ENCODE measurements around the gene OR1E2. TPM values are rescaled to one million over a fixed set of nuclear protein-coding genes. Genes with fewer than 3 reads are reported as not detected.

OR1E2 gene
- total and polyA plus RNA-seq, 10 donors: not detected

DNA sequence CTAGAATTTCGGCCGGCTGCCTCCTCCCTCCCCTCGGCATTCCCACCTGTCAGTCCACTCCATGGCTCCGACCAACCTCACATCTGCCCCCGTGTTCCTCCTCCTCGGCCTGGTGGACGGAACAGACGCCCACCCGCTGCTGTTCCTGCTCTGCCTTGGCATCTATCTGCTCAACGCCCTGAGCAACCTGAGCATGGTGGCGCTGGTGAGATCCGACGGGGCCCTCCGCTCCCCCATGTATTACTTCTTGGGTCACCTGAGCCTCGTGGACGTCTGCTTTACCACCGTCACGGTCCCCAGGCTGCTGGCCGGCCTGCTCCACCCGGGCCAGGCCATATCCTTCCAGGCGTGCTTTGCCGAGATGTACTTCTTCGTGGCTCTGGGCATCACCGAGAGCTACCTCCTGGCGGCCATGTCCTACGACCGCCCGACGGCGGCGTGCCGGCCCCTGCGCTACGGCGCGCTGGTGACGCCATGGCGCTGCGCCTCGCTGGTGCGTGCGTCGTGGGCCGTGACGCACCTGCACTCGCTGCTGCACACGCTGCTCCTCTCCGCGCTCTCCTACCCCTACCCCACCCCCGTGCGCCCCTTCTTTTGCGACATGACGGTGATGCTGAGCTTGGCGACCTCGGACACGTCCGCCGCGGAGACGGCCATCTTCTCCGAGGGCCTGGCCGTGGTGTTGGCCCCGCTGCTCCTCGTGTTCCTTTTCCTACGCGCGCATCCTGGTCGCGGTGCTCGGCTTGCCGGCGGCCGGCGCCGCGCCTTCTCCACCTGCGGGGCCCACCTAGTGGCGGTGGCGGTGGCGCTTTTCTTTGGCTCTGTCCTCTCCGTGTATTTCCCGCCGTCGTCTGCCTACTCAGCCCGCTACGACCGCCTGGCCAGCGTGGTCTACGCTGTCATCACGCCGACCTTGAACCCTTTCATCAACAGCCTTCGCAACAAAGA, 47.5 kb downstream of the OR1E2 start, which contains the start of gene OR3A2:
OR3A2 (minus strand) TSS at position 440 of the 948 bp plus-strand sequence.
- Histone ChIP-seq H3K4me1 (peaks cover 0 to 4% (median 0%) of the 10 kb centered on the region in 6 donors), H3K36me3 (no peaks in the 10 kb centered on the region), H3K9me3 (peaks cover 0 to 13% (median 0%) of the 10 kb centered on the region in 8 donors), H3K27me3 (replicated peaks in 1 of 7) (peaks cover 0 to 70% (median 23%) of the 10 kb centered on the region in 7 donors), H3K4me3 (peak within 1 kb of the TSS in 2 of 8 donors; percentile 7 to 55), H3K27ac (no peak within 1 kb of the TSS)
- DNase-seq: no peak
- TF ChIP-seq POLR2AphosphoS5 (IDR thresholded peaks at IDR 0.05) (no peak), POLR2A (IDR thresholded peaks at IDR 0.05) (no peak)
- TF ChIP-seq, protein P1, sequence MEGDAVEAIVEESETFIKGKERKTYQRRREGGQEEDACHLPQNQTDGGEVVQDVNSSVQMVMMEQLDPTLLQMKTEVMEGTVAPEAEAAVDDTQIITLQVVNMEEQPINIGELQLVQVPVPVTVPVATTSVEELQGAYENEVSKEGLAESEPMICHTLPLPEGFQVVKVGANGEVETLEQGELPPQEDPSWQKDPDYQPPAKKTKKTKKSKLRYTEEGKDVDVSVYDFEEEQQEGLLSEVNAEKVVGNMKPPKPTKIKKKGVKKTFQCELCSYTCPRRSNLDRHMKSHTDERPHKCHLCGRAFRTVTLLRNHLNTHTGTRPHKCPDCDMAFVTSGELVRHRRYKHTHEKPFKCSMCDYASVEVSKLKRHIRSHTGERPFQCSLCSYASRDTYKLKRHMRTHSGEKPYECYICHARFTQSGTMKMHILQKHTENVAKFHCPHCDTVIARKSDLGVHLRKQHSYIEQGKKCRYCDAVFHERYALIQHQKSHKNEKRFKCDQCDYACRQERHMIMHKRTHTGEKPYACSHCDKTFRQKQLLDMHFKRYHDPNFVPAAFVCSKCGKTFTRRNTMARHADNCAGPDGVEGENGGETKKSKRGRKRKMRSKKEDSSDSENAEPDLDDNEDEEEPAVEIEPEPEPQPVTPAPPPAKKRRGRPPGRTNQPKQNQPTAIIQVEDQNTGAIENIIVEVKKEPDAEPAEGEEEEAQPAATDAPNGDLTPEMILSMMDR (IDR thresholded peaks at IDR 0.05 in 8 of 11, conservative IDR thresholded peaks at IDR 0.05 in 3 of 11): no peak
- intact Hi-C loops (cut with DNase I; ENCODE audit: low total_unique reads): no loop called here
- WGBS, 5 donors: 32 to 49% (median 38%) methylated on average over 64 to 92 of the region's 92 CpGs

Other genes starting within 250 kb of the OR1E2 start
- not detected for gene OR1A2, start 236.3 kb downstream of the OR1E2 start, total RNA-seq
- gene OR1A2, start 236.3 kb downstream of the OR1E2 start, polyA plus RNA-seq: not detected
- gene OR1A1, start 226.2 kb downstream of the OR1E2 start, total RNA-seq: not detected
- gene OR1A1, start 226.2 kb downstream of the OR1E2 start, polyA plus RNA-seq: not detected
- gene OR3A1, start 135.5 kb downstream of the OR1E2 start, total RNA-seq: under 1 TPM in 1 of 7 donors, not detected in 6; 0.32 TPM
- under 1 TPM in 1 of 3 donors, not detected in 2; 0.16 TPM for gene OR3A1, start 135.5 kb downstream of the OR1E2 start, polyA plus RNA-seq
- 1 to 10 TPM in 1 of 7 donors, under 1 TPM in 2, not detected in 4; 0.23 to 1.6 (median 0.30) TPM for gene OR3A2, start 47.5 kb downstream of the OR1E2 start, total RNA-seq
- not detected for gene OR3A2, start 47.5 kb downstream of the OR1E2 start, polyA plus RNA-seq
- under 1 TPM in 1 of 7 donors, not detected in 6; 0.29 TPM for gene OR1E1, start 35.4 kb downstream of the OR1E2 start, total RNA-seq
- not detected for gene OR1E1, start 35.4 kb downstream of the OR1E2 start, polyA plus RNA-seq
- under 1 TPM in 2 of 7 donors, not detected in 5; 0.60 to 0.85 TPM for gene OR3A3, start 22.5 kb downstream of the OR1E2 start, total RNA-seq
- gene OR3A3, start 22.5 kb downstream of the OR1E2 start, polyA plus RNA-seq: not detected
- under 1 TPM in 1 of 7 donors, not detected in 6; 0.54 TPM for gene SPATA22, start 38.0 kb upstream of the OR1E2 start, total RNA-seq
- under 1 TPM; 0.22 to 0.80 (median 0.24) TPM for gene SPATA22, start 38.0 kb upstream of the OR1E2 start, polyA plus RNA-seq
- 10 to 100 TPM in 1 of 7 donors, 1 to 10 TPM in 6; 1.4 to 10.8 (median 7.0) TPM for gene ASPA, start 42.2 kb upstream of the OR1E2 start, total RNA-seq
- gene ASPA, start 42.2 kb upstream of the OR1E2 start, polyA plus RNA-seq: 1 to 10 TPM in 1 of 3 donors, under 1 TPM in 2; 0.86 to 1.6 (median 0.93) TPM
- gene TRPV3, start 124.0 kb upstream of the OR1E2 start, total RNA-seq: 1 to 10 TPM in 5 of 7 donors, under 1 TPM in 2; 0.32 to 2.0 (median 1.2) TPM
- under 1 TPM; 0.13 to 0.45 (median 0.20) TPM for gene TRPV3, start 124.0 kb upstream of the OR1E2 start, polyA plus RNA-seq
- gene TRPV1, start 175.6 kb upstream of the OR1E2 start, total RNA-seq: 1 to 10 TPM; 2.1 to 6.8 (median 4.2) TPM
- 1 to 10 TPM; 2.2 to 3.0 (median 2.5) TPM for gene TRPV1, start 175.6 kb upstream of the OR1E2 start, polyA plus RNA-seq
- gene SHPK, start 202.4 kb upstream of the OR1E2 start, total RNA-seq: 10 to 100 TPM in 6 of 7 donors, 1 to 10 TPM in 1; 8.6 to 13.6 (median 10.4) TPM
- gene SHPK, start 202.4 kb upstream of the OR1E2 start, polyA plus RNA-seq: 1 to 10 TPM; 2.3 to 4.3 (median 2.6) TPM
- 10 to 100 TPM; 11.8 to 42.5 (median 16.5) TPM for gene CTNS, start 202.9 kb upstream of the OR1E2 start, total RNA-seq
- gene CTNS, start 202.9 kb upstream of the OR1E2 start, polyA plus RNA-seq: 1 to 10 TPM; 5.7 to 8.9 (median 5.7) TPM
- 10 to 100 TPM; 32.9 to 57.1 (median 53.5) TPM for gene TAX1BP3, start 234.7 kb upstream of the OR1E2 start, total RNA-seq
- 10 to 100 TPM; 35.2 to 65.7 (median 47.9) TPM for gene TAX1BP3, start 234.7 kb upstream of the OR1E2 start, polyA plus RNA-seq
- 10 to 100 TPM in 5 of 7 donors, 1 to 10 TPM in 2; 6.0 to 28.8 (median 20.0) TPM for gene EMC6, start 235.0 kb upstream of the OR1E2 start, total RNA-seq
- gene EMC6, start 235.0 kb upstream of the OR1E2 start, polyA plus RNA-seq: 10 to 100 TPM; 49.1 to 85.3 (median 67.9) TPM